IPS-20b (cell line): ENCODE measurements around the gene ZNF189.
A peak's percentile ranks its signal among the peaks of the same experiment; 100 is the strongest.
"Not testable (repeated sequence)": the region's sequence is repeated elsewhere in the genome, so short reads cannot be mapped to it uniquely, and the experiment has no call there.

Experiments
- H3K27ac ChIP-seq: one replicate; pipeline ENCODE4 v1.5.1; 2013; ENCODE audit warnings: low read length
- H3K27me3 ChIP-seq: 2 replicates; pipeline ENCODE4 v1.6.1; 2013; ENCODE audit warnings: mild to moderate bottlenecking, low read length, inconsistent platforms; ENCODE audit not compliant: insufficient read depth
- H3K36me3 ChIP-seq: 2 replicates; pipeline ENCODE4 v1.6.1; 2013; ENCODE audit warnings: low read depth, mild to moderate bottlenecking, inconsistent platforms, low read length, moderate library complexity; ENCODE audit not compliant: insufficient read depth
- H3K4me1 ChIP-seq: 2 replicates; pipeline ENCODE4 v1.6.1; 2013; ENCODE audit warnings: mild to moderate bottlenecking, control low read depth, inconsistent platforms, low read length, moderate library complexity; ENCODE audit not compliant: insufficient read depth
- H3K4me3 ChIP-seq: 2 replicates; pipeline ENCODE4 v1.5.1; 2013; ENCODE audit warnings: mild to moderate bottlenecking, low read length, inconsistent platforms
- H3K9ac ChIP-seq: 2 replicates; pipeline ENCODE4 v1.6.1; 2013; ENCODE audit warnings: low read depth, mild to moderate bottlenecking, inconsistent platforms, low read length, moderate library complexity
- H3K9me3 ChIP-seq: 2 replicates; pipeline ENCODE4 v1.6.1; 2013; ENCODE audit warnings: mild to moderate bottlenecking, low read depth, low read length, inconsistent platforms; ENCODE audit not compliant: insufficient read depth

Gene ZNF189

GRCh38 chr9:101383361-101383760 is 15.3 kb upstream of the ZNF189 start:
- H3K4me1 ChIP-seq: peaks cover 7% of the 10 kb centered on the region; the same call in 1 of the 2 replicates
- H3K9ac ChIP-seq: no peak overlapping the region
- H3K4me3 ChIP-seq: no peak overlapping the region
- H3K27me3 ChIP-seq: no peaks in the 10 kb centered on the region
- no peak overlapping the region for H3K27ac ChIP-seq
- H3K36me3 ChIP-seq: peaks cover 17% of the 10 kb centered on the region; the same call in 1 of the 2 replicates
- peaks cover 11% of the 10 kb centered on the region; the same call in 1 of the 2 replicates for H3K9me3 ChIP-seq

DNA sequence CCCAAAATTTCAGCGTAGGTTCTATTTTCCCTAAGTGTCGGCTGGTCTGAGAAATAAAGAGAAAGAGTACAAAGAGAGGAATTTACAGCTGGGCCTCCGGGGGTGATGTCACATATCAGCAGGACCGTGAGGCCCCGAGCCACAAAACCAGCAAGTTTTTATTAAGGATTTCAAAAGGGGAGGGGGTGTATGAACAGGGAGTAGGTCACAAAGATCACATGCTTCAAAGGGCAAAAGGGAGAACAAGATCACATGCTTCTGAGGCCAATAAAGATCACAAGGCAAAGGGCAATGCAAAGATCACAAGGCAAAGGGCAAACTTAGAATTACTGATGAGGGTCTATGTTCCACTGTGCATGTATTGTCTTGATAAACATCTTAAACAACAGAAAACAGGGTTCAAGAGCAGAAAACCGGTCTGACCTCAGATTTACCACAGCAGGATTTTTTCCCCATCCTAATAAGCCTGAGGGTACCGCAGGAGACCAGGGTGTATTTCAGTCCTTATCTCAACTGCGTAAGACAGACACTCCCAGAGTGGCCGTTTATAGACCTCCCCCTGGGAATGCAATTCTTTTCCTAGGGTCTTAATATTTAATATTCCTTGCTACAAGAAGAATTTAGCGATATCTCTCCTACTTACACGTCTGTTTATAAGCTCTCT is 13.6 kb upstream of the ZNF189 start, which contains the start of gene BAAT:
Gene BAAT (minus strand): TSS at position 134 of the 664 bp plus-strand sequence. CDS start 13,602 bp downstream, outside the sequence.
- not testable (repeated sequence) for H3K9ac ChIP-seq, H3K27ac ChIP-seq, H3K4me1 ChIP-seq, H3K27me3 ChIP-seq, H3K4me3 ChIP-seq
- Histone ChIP-seq H3K36me3 (peaks cover 31% of the 10 kb centered on the region), H3K9me3 (peaks cover 11% of the 10 kb centered on the region; the same call in 1 of the 2 replicates)

- Histone ChIP-seq H3K27ac (no peak overlapping the region), H3K9me3 (peaks cover 11% of the 10 kb centered on the region; the same call in 1 of the 2 replicates), H3K4me1 (peaks cover 7% of the 10 kb centered on the region; the same call in 1 of the 2 replicates), H3K9ac (no peak overlapping the region), H3K36me3 (peaks cover 43% of the 10 kb centered on the region), H3K4me3 (no peak overlapping the region), H3K27me3 (no peaks in the 10 kb centered on the region)
These were observed 10.7 kb upstream of the ZNF189 start for GRCh38 chr9:101387871-101388506.

DNA sequence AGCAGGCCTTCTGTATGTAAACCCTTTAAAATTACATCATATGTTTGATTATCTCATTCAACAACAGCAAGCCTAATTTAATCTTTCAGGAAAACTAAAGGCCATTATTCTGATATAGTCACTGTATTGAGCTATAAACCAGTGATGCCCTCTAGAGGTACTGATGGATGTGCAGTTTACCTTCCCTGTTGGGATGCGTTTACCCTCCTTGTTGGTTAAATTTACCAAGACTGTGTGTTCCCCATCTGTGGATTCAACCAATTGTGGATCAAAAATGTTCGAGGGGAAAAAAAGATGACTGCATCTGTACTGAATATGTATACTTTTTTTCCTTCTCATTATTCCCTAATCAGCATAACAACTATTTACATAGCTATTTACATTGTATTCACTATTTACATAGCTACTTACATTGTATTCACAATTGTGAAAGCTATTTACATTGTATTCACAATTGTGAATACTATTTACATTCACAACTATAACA is 10.1 kb upstream of the ZNF189 start:
- Histone ChIP-seq H3K9ac (no peak overlapping the region), H3K4me3 (no peak overlapping the region), H3K27ac (no peak overlapping the region), H3K9me3 (peaks cover 14% of the 10 kb centered on the region), H3K36me3 (peaks cover 43% of the 10 kb centered on the region), H3K4me1 (peaks cover 5% of the 10 kb centered on the region; the same call in 1 of the 2 replicates), H3K27me3 (no peaks in the 10 kb centered on the region)

GRCh38 chr9:101393135-101393534 is 5.5 kb upstream of the ZNF189 start:
- no peak overlapping the region for H3K9ac ChIP-seq
- H3K4me3 ChIP-seq: no peak overlapping the region
- H3K27ac ChIP-seq: no peak overlapping the region
- peaks cover 17% of the 10 kb centered on the region for H3K9me3 ChIP-seq
- no peaks in the 10 kb centered on the region for H3K4me1 ChIP-seq
- H3K27me3 ChIP-seq: no peaks in the 10 kb centered on the region
- H3K36me3 ChIP-seq: peaks cover 54% of the 10 kb centered on the region

DNA sequence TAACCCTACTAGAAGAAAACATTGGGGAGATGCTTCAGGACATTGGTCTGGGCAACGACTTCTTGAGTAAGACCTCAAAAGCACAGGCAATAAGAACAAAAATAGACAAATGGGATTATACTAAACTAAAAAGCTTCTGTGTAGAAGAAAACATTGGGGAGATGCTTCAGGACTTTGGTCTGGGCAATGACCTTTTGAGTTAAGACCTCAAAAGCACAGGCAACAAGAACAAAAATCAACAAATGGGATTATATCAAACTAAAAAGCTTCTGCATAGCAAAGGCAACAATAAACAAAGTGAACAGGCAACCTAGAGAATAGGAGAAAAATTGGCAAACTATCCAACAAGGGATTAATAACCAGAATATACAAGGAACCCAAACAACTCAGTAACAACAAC is 4.0 kb upstream of the ZNF189 start:
- Histone ChIP-seq H3K9ac (no peak overlapping the region), H3K4me3 (no peak overlapping the region), H3K27me3 (no peaks in the 10 kb centered on the region), H3K9me3 (peaks cover 17% of the 10 kb centered on the region), H3K27ac (no peak overlapping the region), H3K4me1 (peaks cover 2% of the 10 kb centered on the region; the same call in 1 of the 2 replicates), H3K36me3 (peaks cover 41% of the 10 kb centered on the region)

- Histone ChIP-seq H3K9ac (peak overlapping the region; percentile 87), H3K36me3 (peaks cover 53% of the 10 kb centered on the region), H3K4me3 (peak overlapping the region; percentile 81), H3K27me3 (no peaks in the 10 kb centered on the region), H3K4me1 (peaks cover 5% of the 10 kb centered on the region; the same call in 1 of the 2 replicates), H3K27ac (peak overlapping the region; percentile 44), H3K9me3 (peaks cover 17% of the 10 kb centered on the region)
These were observed 944 bp upstream of the ZNF189 start for GRCh38 chr9:101397746-101398067.

GRCh38 chr9:101398930-101399642 is 435 bp downstream of the ZNF189 start:
- Histone ChIP-seq H3K4me3 (peak overlapping the region; percentile 81), H3K27me3 (no peaks in the 10 kb centered on the region), H3K9ac (peak overlapping the region; percentile 76), H3K9me3 (peaks cover 13% of the 10 kb centered on the region), H3K27ac (no peak overlapping the region), H3K4me1 (peaks cover 5% of the 10 kb centered on the region; the same call in 1 of the 2 replicates), H3K36me3 (peaks cover 65% of the 10 kb centered on the region)

- Histone ChIP-seq H3K4me3 (peak overlapping the region; percentile 81), H3K27ac (no peak overlapping the region), H3K4me1 (peaks cover 5% of the 10 kb centered on the region; the same call in 1 of the 2 replicates), H3K9me3 (peaks cover 8% of the 10 kb centered on the region; the same call in 1 of the 2 replicates), H3K9ac (peak overlapping the region; percentile 76; the same call in 1 of the 2 replicates), H3K36me3 (peaks cover 65% of the 10 kb centered on the region), H3K27me3 (no peaks in the 10 kb centered on the region)
These were observed 956 bp downstream of the ZNF189 start for GRCh38 chr9:101399643-101399970.

DNA sequence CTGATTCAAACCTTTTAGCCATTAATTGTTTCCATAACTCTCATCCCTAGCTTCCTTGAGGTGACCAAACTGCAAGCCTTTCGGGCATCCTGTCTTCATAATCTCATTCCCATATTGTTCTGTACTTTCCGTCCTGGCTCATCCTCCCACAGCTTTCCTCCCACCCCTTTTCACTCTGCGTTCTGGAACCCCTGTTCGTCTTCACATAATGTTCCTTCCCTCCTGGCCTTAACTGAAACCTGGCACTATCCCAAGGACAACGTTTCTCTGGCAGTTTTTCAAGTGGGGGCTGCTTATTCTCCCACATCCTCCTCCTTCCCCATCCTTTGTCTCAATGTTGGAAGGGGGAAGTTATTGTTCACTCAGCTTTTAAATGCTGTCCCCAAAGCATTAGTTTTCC is 1.5 kb downstream of the ZNF189 start:
- Histone ChIP-seq H3K27me3 (no peaks in the 10 kb centered on the region), H3K4me1 (peaks cover 5% of the 10 kb centered on the region; the same call in 1 of the 2 replicates), H3K9ac (no peak overlapping the region), H3K9me3 (peaks cover 3% of the 10 kb centered on the region; the same call in 1 of the 2 replicates), H3K27ac (no peak overlapping the region), H3K36me3 (peaks cover 66% of the 10 kb centered on the region), H3K4me3 (peak overlapping the region; percentile 81)

GRCh38 chr9:101403516-101404285 is 5.0 kb downstream of the ZNF189 start:
- no peaks in the 10 kb centered on the region for H3K27me3 ChIP-seq
- peaks cover 86% of the 10 kb centered on the region for H3K36me3 ChIP-seq
- no peak overlapping the region for H3K9ac ChIP-seq
- H3K4me1 ChIP-seq: peaks cover 5% of the 10 kb centered on the region; the same call in 1 of the 2 replicates
- no peak overlapping the region for H3K27ac ChIP-seq
- peaks cover 30% of the 10 kb centered on the region for H3K9me3 ChIP-seq
- H3K4me3 ChIP-seq: no peak overlapping the region
